ENCODE measurements around the gene UVRAG.

DNA sequence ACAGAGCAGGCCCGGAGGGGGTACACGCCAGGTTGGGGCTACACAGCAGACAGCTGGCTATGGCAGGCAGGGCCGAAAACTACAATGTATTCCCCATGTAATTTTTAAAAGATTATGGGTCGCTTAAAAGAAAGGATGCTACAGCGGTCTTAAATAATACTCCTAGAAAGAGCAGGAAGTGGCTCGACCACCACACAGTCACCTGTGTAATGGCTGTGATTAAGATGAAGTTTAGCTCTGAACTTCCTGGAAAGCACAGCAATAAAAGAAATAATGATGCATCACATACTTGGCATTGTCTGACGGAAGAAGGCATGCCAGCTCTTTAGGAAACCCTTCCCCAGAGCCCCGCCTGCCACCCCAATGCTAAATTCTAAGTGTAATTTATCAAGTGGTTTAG, 358.7 kb downstream of the UVRAG start:
- TF ChIP-seq, protein P1, sequence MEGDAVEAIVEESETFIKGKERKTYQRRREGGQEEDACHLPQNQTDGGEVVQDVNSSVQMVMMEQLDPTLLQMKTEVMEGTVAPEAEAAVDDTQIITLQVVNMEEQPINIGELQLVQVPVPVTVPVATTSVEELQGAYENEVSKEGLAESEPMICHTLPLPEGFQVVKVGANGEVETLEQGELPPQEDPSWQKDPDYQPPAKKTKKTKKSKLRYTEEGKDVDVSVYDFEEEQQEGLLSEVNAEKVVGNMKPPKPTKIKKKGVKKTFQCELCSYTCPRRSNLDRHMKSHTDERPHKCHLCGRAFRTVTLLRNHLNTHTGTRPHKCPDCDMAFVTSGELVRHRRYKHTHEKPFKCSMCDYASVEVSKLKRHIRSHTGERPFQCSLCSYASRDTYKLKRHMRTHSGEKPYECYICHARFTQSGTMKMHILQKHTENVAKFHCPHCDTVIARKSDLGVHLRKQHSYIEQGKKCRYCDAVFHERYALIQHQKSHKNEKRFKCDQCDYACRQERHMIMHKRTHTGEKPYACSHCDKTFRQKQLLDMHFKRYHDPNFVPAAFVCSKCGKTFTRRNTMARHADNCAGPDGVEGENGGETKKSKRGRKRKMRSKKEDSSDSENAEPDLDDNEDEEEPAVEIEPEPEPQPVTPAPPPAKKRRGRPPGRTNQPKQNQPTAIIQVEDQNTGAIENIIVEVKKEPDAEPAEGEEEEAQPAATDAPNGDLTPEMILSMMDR (IDR thresholded peaks at IDR 0.05) = no peak
- TF ChIP-seq EZH2 (IDR thresholded peaks at IDR 0.05) (no peak), EZH2phosphoT487 (IDR thresholded peaks at IDR 0.05) (no peak)

Data from neural progenitor cell (in vitro differentiated cells).